Upper lobe of left lung (tissue), 4 donors: ENCODE results near the gene IBA57.

Experiments
- CTCF ChIP-seq, 6 experiments: fragments of 450-650 bp in 4 of 6; fragments of 200-600 bp in 2 of 6; sonication (generic) in 2 of 6; IDR thresholded peaks; one replicate each; pipeline ENCODE4 v1.5.1; 2016 to 2019; ENCODE audit warnings: antibody characterized with exemption in 6 of 6
- POLR2A ChIP-seq, 4 donors: fragments of 450-650 bp; IDR thresholded peaks; one replicate each; pipeline ENCODE4 v1.5.1; 2016 to 2017; ENCODE audit warnings: antibody characterized with exemption in 4 of 4, mild to moderate bottlenecking in 2 of 4

DNA sequence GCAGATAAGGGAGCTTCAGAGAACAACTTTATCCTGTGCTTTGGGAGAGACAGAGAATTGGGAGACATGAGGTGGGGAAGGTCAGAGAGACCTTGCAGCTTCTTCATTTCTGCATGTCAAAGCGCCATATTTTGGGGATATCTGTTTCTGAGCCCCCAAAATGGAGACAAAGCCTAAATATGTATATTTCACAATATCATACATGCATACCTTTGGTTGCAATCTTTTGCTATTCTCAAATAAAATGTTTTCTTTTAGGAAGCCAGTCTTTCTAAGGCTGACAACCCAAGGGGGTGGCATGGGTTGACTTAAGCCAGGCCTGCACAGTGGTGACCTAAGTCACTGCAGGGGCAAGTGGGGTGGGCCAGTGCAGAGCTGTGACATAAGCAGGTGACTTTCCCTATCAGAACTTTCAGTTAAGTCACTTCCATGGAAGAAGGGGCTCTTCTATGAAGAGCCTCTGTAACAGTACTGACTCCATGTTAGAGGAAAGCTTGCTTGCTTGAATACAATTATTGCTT lies 42.6 kb upstream of the IBA57 start:
- TF ChIP-seq CTCF (IDR thresholded peaks at IDR 0.05) (no peak), POLR2A (IDR thresholded peaks at IDR 0.05) (no peak)
